Pancreas (tissue), 10 donors: ENCODE data around the gene XCR1. TPM values are rescaled to one million over a fixed set of nuclear protein-coding genes. Genes with fewer than 3 reads are reported as not detected.

Experiments used
- ATAC-seq, 4 donors: fragments of 200-7000 bp; cut with Tn5 transposase; one replicate each; pipeline versions ENCODE4 v1.8.0 to v1.9.1; 2020; ENCODE audit warnings: mild to moderate bottlenecking in 4 of 4, moderate library complexity in 4 of 4
- DNase-seq, 6 donors: peaks; one replicate each; pipeline ENCODE4 v3.0.0-alpha.2; 2020
- FAIRE-seq: peaks from 2 replicates; lab custom pipeline; 2012; peaks lifted over from hg19 to GRCh38; lab: Jason Lieb, UNC
- H3K27ac ChIP-seq, 4 donors: fragments of 200-600 bp; sonication (generic); 1 replicate in 3 of 4; 2 replicates in 1 of 4; pipeline versions ENCODE4 v1.5.0 to v1.8.0; 2020
- H3K27me3 ChIP-seq, 4 donors: fragments of 200-600 bp; one replicate each; pipeline ENCODE4 v1.8.0; 2021
- H3K36me3 ChIP-seq, 3 donors: fragments of 200-600 bp; sonication (generic) in 1 of 3; one replicate each; pipeline versions ENCODE4 v1.5.0 to v1.8.0; 2020 to 2021
- H3K4me1 ChIP-seq, 3 donors: fragments of 200-600 bp; one replicate each; pipeline ENCODE4 v1.8.0; 2021
- H3K4me3 ChIP-seq, 4 donors: fragments of 200-600 bp; sonication (generic) in 2 of 4; one replicate each; pipeline versions ENCODE4 v1.5.0 to v1.8.0; 2020 to 2021
- H3K9me3 ChIP-seq, 4 donors: fragments of 200-600 bp; one replicate each; pipeline ENCODE4 v1.8.0; 2021
- CTCF ChIP-seq, 4 donors: fragments of 200-600 bp; sonication (generic) in 3 of 4; IDR thresholded peaks; one replicate each; pipeline versions ENCODE4 v1.5.0 to v1.8.0; 2021; ENCODE audit warnings: antibody characterized with exemption in 4 of 4
- WGBS, 2 donors: extraction: QIAGEN DNeasy Blood & Tissue Kit; methylation state at CpG; one replicate each; pipeline ENCODE4 v1.1.7; 2013; 5-methylcytosine and 5-hydroxymethylcytosine counted together
- intact Hi-C, 3 donors: fragments of 100-400 bp; cut with DNase I; formaldehyde crosslinking; loops; one replicate each; pipeline versions ENCODE4 v1.11.1 to v1.14.2; 2022
- polyA plus RNA-seq, 2 donors: library from polyadenylated mRNA; stranded (reverse); fragments of 200-250 nt; gene quantifications; one replicate each; pipeline ENCODE4 v1.2.3, GENCODE V29; 2013
- total RNA-seq, 6 donors: library from RNA; stranded (reverse); fragmentation: NEBNext Ultra II Directional in 4 of 6; extraction: Animal tissue kit (Norgen Biotek cat#: 25700) in 4 of 6; gene quantifications; one replicate each; pipeline versions ENCODE4 v1.2.1 to v1.2.4, GENCODE V29; 2021 to 2023
- donor health status: healthy with polysubstance abuse.
- donor health status: DM: no; HTN: no; CAD: no; lungs with moderate emphysema.
- donor health status: DM: no; HTN: no; CAD: no.
- donor health status: control.
- donor health status: control.
- donor health status: Bipolar disorder and iron deficiency.
- donor health status: DM: yes; HTN: yes; CAD: no.
- donor health status: DM: no; HTN: no; CAD: no.
- donor health status: DM: no; HTN: no; CAD: no.
- donor health status: DM: yes; HTN: yes; CAD: no.

Gene XCR1
- total and polyA plus RNA-seq, 8 donors: 0.04 to 0.31 (median 0.20) TPM; not detected in 4

- intact Hi-C loops: no loop called here
- no peak for FAIRE-seq
- no peak for DNase-seq
- H3K36me3 ChIP-seq: no peaks in the 10 kb centered on the region
- H3K27ac ChIP-seq: no peak overlapping the region
- H3K9me3 ChIP-seq: no peaks in the 10 kb centered on the region
- no peak for ATAC-seq
- no peaks in the 10 kb centered on the region for H3K27me3 ChIP-seq
- 52 to 59% methylated on average over 3 of the region's 3 CpGs for WGBS, 2 donors
- no peaks in the 10 kb centered on the region for H3K4me1 ChIP-seq
- TF ChIP-seq CTCF (IDR thresholded peaks at IDR 0.05): no peak
- H3K4me3 ChIP-seq: no peak overlapping the region
These were observed 3.2 kb downstream of the XCR1 start for GRCh38 chr3:46024131-46024530.

DNA sequence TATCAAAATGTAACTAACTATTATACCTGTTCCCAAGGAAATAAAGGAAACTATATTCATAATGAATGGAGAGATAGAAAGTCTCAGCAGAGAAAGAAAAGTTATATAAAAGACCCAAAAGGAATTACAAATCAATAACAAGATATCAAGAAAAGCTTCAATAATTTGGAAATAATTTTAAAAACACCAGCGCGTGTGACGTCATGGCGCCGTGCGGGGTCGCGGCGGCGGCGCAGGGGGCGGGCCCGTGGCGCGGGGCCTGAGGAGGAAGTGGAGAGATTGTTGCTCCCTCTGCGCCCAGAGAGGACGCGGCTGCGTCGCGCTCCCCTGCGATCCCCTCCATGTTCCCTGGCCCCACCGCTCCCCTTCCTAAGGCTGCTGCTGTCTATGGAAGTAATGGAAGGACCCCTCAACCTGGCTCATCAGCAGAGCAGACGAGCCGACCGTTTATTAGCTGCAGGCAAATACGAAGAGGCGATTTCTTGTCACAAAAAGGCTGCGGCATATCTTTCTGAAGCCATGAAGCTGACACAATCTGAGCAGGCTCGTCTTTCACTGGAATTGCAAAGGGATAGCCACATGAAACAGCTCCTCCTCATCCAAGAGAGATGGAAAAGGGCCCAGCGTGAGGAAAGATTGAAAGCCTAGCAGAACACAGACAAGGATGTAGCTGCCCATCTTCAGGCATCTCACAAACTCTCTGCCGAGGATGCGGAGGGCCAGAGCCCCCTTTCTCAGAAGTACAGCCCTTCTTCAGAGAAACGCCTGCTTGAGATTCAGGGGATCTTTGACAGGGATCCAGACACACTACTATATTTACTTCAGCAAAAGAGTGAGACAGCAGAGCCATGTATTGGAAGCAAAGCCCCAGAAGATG, 4.1 kb downstream of the XCR1 start:
- no peak for FAIRE-seq
- no peaks in the 10 kb centered on the region for H3K9me3 ChIP-seq
- TF ChIP-seq CTCF (IDR thresholded peaks at IDR 0.05): no peak
- no peak for ATAC-seq
- H3K4me1 ChIP-seq: no peaks in the 10 kb centered on the region
- no peak overlapping the region for H3K27ac ChIP-seq
- intact Hi-C loops: no loop called here
- H3K4me3 ChIP-seq: no peak overlapping the region
- no peaks in the 10 kb centered on the region for H3K27me3 ChIP-seq
- 78 to 88% methylated on average over 34 of the region's 34 CpGs for WGBS, 2 donors
- DNase-seq: no peak
- H3K36me3 ChIP-seq: no peaks in the 10 kb centered on the region

DNA sequence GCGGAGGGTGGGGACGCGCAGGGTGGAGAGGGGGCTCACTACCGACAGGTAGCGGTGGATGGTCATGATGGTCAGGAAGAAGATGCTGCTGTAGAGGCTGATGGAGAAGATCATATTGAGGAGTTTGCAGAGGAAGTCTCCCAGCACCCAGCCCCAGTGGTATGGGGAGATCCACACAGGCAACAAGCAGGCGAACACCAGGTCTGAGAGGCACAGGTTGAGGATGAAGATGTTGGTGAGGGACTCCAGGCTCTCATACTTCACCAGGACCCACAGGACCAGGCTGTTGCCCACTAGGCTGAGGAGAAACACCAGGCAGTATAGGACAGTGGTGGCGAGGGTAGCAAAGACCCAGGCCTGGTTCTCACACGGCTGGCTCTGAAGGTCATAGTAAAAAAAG, 5.8 kb downstream of the XCR1 start:
- ATAC-seq: no peak
- no peaks in the 10 kb centered on the region for H3K36me3 ChIP-seq
- no peaks in the 10 kb centered on the region for H3K9me3 ChIP-seq
- no peak for DNase-seq
- H3K4me1 ChIP-seq: no peaks in the 10 kb centered on the region
- 94 to 99% methylated on average over 8 of the region's 8 CpGs for WGBS, 2 donors
- intact Hi-C loops: no loop called here
- no peak for TF ChIP-seq CTCF (IDR thresholded peaks at IDR 0.05)
- no peak overlapping the region for H3K27ac ChIP-seq
- no peaks in the 10 kb centered on the region for H3K27me3 ChIP-seq
- H3K4me3 ChIP-seq: no peak overlapping the region
- FAIRE-seq: no peak

DNA sequence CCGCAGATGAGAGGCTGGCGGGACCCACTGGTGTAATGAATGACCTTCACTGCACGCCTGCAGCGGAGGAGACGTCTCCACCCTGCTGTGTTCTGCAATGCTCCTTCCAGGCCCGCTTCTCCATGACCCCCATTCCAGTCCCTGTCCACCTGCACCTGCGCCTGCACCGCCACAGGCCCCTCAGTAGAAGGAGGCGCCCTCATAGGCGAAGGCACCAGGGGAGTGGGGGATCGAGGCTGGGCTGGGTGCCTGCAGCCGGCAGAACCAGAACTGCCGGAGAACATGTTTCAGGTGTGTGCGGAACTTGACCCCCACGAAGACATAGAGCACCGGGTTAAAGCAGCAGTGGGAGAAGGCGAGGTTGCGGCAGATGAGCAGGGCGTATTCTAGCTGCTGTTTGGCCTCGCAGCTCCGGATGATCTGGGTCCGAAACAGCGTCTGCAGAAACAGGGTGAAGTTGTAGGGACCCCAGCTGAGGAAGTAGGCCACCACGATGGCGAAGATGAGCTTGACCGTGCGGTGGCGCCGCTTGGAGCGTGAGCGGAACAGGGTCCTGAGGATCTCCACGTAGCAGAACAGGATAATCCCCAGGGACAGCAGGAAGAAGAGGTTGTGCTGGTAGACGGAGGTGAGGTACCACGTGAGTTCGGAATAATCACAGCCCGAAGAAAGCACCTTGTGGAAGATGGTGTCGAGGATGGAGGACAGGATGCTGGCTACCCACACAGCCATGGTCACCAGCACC, 6.3 kb downstream of the XCR1 start:
- Histone ChIP-seq H3K27ac (no peak overlapping the region), H3K4me3 (no peak overlapping the region), H3K36me3 (no peaks in the 10 kb centered on the region), H3K4me1 (no peaks in the 10 kb centered on the region), H3K27me3 (no peaks in the 10 kb centered on the region), H3K9me3 (no peaks in the 10 kb centered on the region)
- FAIRE-seq: no peak
- TF ChIP-seq CTCF (IDR thresholded peaks at IDR 0.05): no peak
- no peak for DNase-seq
- ATAC-seq: no peak
- 92 to 95% methylated on average over 37 of the region's 37 CpGs for WGBS, 2 donors
- intact Hi-C loops: no loop called here
